ENCODE data around the gene NPIPB8.
"Not testable (repeated sequence)": the region's sequence is repeated elsewhere in the genome, so short reads cannot be mapped to it uniquely, and the experiment has no call there.

The NPIPB8 gene

GRCh38 chr16:28693257-28693950 lies 55.5 kb downstream of the NPIPB8 start:
- H3K36me3 ChIP-seq (ENCODE audit: control insufficient read depth in 4 of 4, insufficient read depth in 4 of 4, low read length in 3 of 4); H3K4me1 ChIP-seq (ENCODE audit: control extremely low read depth in 1 of 4, control insufficient read depth in 4 of 4, insufficient read depth in 4 of 4, low read length in 3 of 4); H3K4me3 ChIP-seq (ENCODE audit: control insufficient read depth in 1 of 7, extremely low read depth in 1 of 7, insufficient read depth in 4 of 7, low read depth in 2 of 7, low read length in 6 of 7); CTCF ChIA-PET; H3K27me3 ChIP-seq (replicated peaks in 2 of 5; ENCODE audit: control insufficient read depth in 4 of 5, insufficient read depth in 5 of 5, low read length in 4 of 5); POLR2A ChIA-PET; H3K27ac ChIP-seq (ENCODE audit: insufficient read depth in 1 of 2, low read depth in 1 of 2, low read length in 2 of 2, poor library complexity in 1 of 2, severe bottlenecking in 2 of 2); H3K9me3 ChIP-seq (ENCODE audit: control extremely low read depth in 1 of 5, control insufficient read depth in 4 of 5, insufficient read depth in 2 of 5, low read depth in 1 of 5, low read length in 4 of 5); DNase-seq: not testable (repeated sequence)
- WGBS (ENCODE audit: insufficient coverage) = no CpG with 5 or more reads among the region's 11 CpGs

DNA sequence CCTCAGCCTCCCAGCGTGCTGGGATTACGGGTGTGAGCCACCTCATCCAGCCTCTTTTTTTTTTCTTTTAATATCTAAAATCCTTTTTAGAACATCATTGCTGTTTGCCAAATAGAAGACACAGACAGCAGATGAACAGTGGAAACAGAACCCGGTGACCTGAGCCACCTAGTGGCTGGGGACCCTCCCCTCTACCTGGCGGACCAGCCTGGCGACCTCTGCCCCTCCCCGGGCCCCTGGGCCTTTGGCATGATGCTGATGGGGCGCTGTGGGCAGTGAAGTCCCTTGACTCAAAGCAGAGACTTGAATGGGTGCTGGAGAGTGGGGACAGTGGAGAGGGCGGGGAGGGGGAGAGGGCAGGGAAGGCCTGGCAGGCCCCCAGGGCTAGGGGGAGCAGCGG lies 61.9 kb downstream of the NPIPB8 start:
- H3K27me3 ChIP-seq (replicated peaks in 2 of 5; ENCODE audit: control insufficient read depth in 4 of 5, insufficient read depth in 5 of 5, low read length in 4 of 5); DNase-seq; POLR2A ChIA-PET; H3K9me3 ChIP-seq (ENCODE audit: control extremely low read depth in 1 of 5, control insufficient read depth in 4 of 5, insufficient read depth in 2 of 5, low read depth in 1 of 5, low read length in 4 of 5); H3K4me1 ChIP-seq (ENCODE audit: control extremely low read depth in 1 of 4, control insufficient read depth in 4 of 4, insufficient read depth in 4 of 4, low read length in 3 of 4); H3K36me3 ChIP-seq (ENCODE audit: control insufficient read depth in 4 of 4, insufficient read depth in 4 of 4, low read length in 3 of 4); H3K4me3 ChIP-seq (ENCODE audit: control insufficient read depth in 1 of 7, extremely low read depth in 1 of 7, insufficient read depth in 4 of 7, low read depth in 2 of 7, low read length in 6 of 7); CTCF ChIA-PET; H3K27ac ChIP-seq (ENCODE audit: insufficient read depth in 1 of 2, low read depth in 1 of 2, low read length in 2 of 2, poor library complexity in 1 of 2, severe bottlenecking in 2 of 2): not testable (repeated sequence)
- WGBS (ENCODE audit: insufficient coverage) = no CpG with 5 or more reads among the region's 9 CpGs

GRCh38 chr16:28700349-28700748 lies 62.5 kb downstream of the NPIPB8 start:
- H3K9me3 ChIP-seq (ENCODE audit: control extremely low read depth in 1 of 5, control insufficient read depth in 4 of 5, insufficient read depth in 2 of 5, low read depth in 1 of 5, low read length in 4 of 5); H3K4me3 ChIP-seq (ENCODE audit: control insufficient read depth in 1 of 7, extremely low read depth in 1 of 7, insufficient read depth in 4 of 7, low read depth in 2 of 7, low read length in 6 of 7); H3K27ac ChIP-seq (ENCODE audit: insufficient read depth in 1 of 2, low read depth in 1 of 2, low read length in 2 of 2, poor library complexity in 1 of 2, severe bottlenecking in 2 of 2); H3K36me3 ChIP-seq (ENCODE audit: control insufficient read depth in 4 of 4, insufficient read depth in 4 of 4, low read length in 3 of 4); H3K4me1 ChIP-seq (ENCODE audit: control extremely low read depth in 1 of 4, control insufficient read depth in 4 of 4, insufficient read depth in 4 of 4, low read length in 3 of 4); CTCF ChIA-PET; DNase-seq; H3K27me3 ChIP-seq (replicated peaks in 2 of 5; ENCODE audit: control insufficient read depth in 4 of 5, insufficient read depth in 5 of 5, low read length in 4 of 5): not testable (repeated sequence)
- 98% methylated on average over 4 of the region's 19 CpGs for WGBS (ENCODE audit: insufficient coverage)
- POLR2A ChIA-PET = interaction anchor here (0.6 kb wide), 1 partner anchor 159 kb away, joined by 4 read pairs; no protein-coding TSS in a partner anchor

DNA sequence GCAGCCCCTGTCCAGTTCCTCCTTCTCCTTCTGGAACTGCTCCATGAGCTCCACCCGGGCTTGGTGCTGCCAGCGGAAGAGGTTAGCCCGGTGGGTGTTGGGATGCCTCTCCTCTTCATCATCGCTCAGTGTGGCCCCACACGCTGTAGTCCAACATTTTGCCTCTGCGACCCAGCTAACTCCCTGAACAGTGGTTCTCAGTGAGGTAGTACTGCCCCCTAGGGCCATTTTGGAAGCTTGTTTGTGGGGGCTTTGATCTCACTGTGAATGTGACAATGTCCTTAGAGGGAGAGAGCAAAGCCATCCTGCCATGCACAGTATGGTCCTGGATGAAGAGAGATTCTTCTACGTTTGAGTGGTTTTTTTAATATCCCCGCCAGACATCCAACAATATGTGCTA lies 63.5 kb downstream of the NPIPB8 start:
- H3K9me3 ChIP-seq (ENCODE audit: control extremely low read depth in 1 of 5, control insufficient read depth in 4 of 5, insufficient read depth in 2 of 5, low read depth in 1 of 5, low read length in 4 of 5) = not testable (repeated sequence)

DNA sequence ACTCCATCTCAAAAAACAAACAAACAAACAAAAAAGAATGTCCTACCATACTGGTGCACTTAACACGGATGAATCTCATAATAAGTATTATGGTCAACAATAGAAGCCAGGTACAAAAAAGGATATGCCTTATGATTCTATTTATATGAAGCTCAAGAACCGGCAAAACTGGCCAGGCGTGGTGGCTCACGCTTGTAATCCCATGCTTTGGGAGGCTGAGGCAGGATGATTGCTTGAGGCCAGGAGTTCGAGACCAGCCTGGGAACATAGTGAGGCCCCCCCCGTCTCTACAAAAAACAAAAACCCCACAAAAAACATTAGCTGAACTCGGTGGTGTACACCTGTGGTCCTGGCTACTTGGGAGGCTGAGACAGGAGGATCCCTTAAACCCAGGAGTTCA lies 66.4 kb downstream of the NPIPB8 start:
- CTCF ChIA-PET; H3K27ac ChIP-seq (ENCODE audit: insufficient read depth in 1 of 2, low read depth in 1 of 2, low read length in 2 of 2, poor library complexity in 1 of 2, severe bottlenecking in 2 of 2); H3K4me1 ChIP-seq (ENCODE audit: control extremely low read depth in 1 of 4, control insufficient read depth in 4 of 4, insufficient read depth in 4 of 4, low read length in 3 of 4); POLR2A ChIA-PET; H3K27me3 ChIP-seq (replicated peaks in 2 of 5; ENCODE audit: control insufficient read depth in 4 of 5, insufficient read depth in 5 of 5, low read length in 4 of 5); H3K9me3 ChIP-seq (ENCODE audit: control extremely low read depth in 1 of 5, control insufficient read depth in 4 of 5, insufficient read depth in 2 of 5, low read depth in 1 of 5, low read length in 4 of 5); H3K4me3 ChIP-seq (ENCODE audit: control insufficient read depth in 1 of 7, extremely low read depth in 1 of 7, insufficient read depth in 4 of 7, low read depth in 2 of 7, low read length in 6 of 7); H3K36me3 ChIP-seq (ENCODE audit: control insufficient read depth in 4 of 4, insufficient read depth in 4 of 4, low read length in 3 of 4); DNase-seq: not testable (repeated sequence)
- no CpG with 5 or more reads among the region's 7 CpGs for WGBS (ENCODE audit: insufficient coverage)

More for the DNA sequence above, 63.5 kb downstream of the NPIPB8 start:
- CTCF ChIA-PET; H3K36me3 ChIP-seq (ENCODE audit: control insufficient read depth in 4 of 4, insufficient read depth in 4 of 4, low read length in 3 of 4); H3K4me3 ChIP-seq (ENCODE audit: control insufficient read depth in 1 of 7, extremely low read depth in 1 of 7, insufficient read depth in 4 of 7, low read depth in 2 of 7, low read length in 6 of 7); POLR2A ChIA-PET; H3K27ac ChIP-seq (ENCODE audit: insufficient read depth in 1 of 2, low read depth in 1 of 2, low read length in 2 of 2, poor library complexity in 1 of 2, severe bottlenecking in 2 of 2); DNase-seq; H3K4me1 ChIP-seq (ENCODE audit: control extremely low read depth in 1 of 4, control insufficient read depth in 4 of 4, insufficient read depth in 4 of 4, low read length in 3 of 4); H3K27me3 ChIP-seq (replicated peaks in 2 of 5; ENCODE audit: control insufficient read depth in 4 of 5, insufficient read depth in 5 of 5, low read length in 4 of 5): not testable (repeated sequence)
- no CpG with 5 or more reads among the region's 8 CpGs for WGBS (ENCODE audit: insufficient coverage)
